ENCODE measurements around the gene CIDEB.
A peak's percentile ranks its signal among the peaks of the same experiment; 100 is the strongest.

The CIDEB gene

GRCh38 chr14:24325041-24325530 is 17.3 kb upstream of the CIDEB start:
- H3K36me3 Mint-ChIP-seq (ENCODE audit: low read depth), result no peaks in the 10 kb centered on the region
- peaks cover 20% of the 10 kb centered on the region for H3K4me1 Mint-ChIP-seq (ENCODE audit: low read depth)
- no peak overlapping the region for H3K4me3 Mint-ChIP-seq
- no peaks in the 10 kb centered on the region for H3K9me3 Mint-ChIP-seq
- peaks cover 11% of the 10 kb centered on the region for H3K27me3 Mint-ChIP-seq (ENCODE audit: low read depth)
- no peak overlapping the region for H3K27ac Mint-ChIP-seq

GRCh38 chr14:24324024-24324423 is 16.2 kb upstream of the CIDEB start:
- H3K9me3 Mint-ChIP-seq, result no peaks in the 10 kb centered on the region
- peaks cover 12% of the 10 kb centered on the region for H3K4me1 Mint-ChIP-seq (ENCODE audit: low read depth)
- no peak overlapping the region for H3K27ac Mint-ChIP-seq
- H3K4me3 Mint-ChIP-seq, result no peak overlapping the region
- peaks cover 14% of the 10 kb centered on the region for H3K27me3 Mint-ChIP-seq (ENCODE audit: low read depth)
- no peaks in the 10 kb centered on the region for H3K36me3 Mint-ChIP-seq (ENCODE audit: low read depth)

- Mint-ChIP-seq H3K36me3 (ENCODE audit: low read depth) (no peaks in the 10 kb centered on the region), H3K9me3 (no peaks in the 10 kb centered on the region), H3K4me1 (ENCODE audit: low read depth) (peaks cover 7% of the 10 kb centered on the region), H3K27ac (no peak overlapping the region), H3K27me3 (ENCODE audit: low read depth) (peaks cover 14% of the 10 kb centered on the region), H3K4me3 (no peak overlapping the region)
Observed at GRCh38 chr14:24323341-24323740, 15.6 kb upstream of the CIDEB start.

GRCh38 chr14:24322672-24323071 is 14.9 kb upstream of the CIDEB start:
- no peak overlapping the region for H3K4me3 Mint-ChIP-seq
- H3K9me3 Mint-ChIP-seq, result no peaks in the 10 kb centered on the region
- H3K27me3 Mint-ChIP-seq (ENCODE audit: low read depth), result peaks cover 14% of the 10 kb centered on the region
- no peaks in the 10 kb centered on the region for H3K36me3 Mint-ChIP-seq (ENCODE audit: low read depth)
- H3K27ac Mint-ChIP-seq, result no peak overlapping the region
- H3K4me1 Mint-ChIP-seq (ENCODE audit: low read depth), result peaks cover 8% of the 10 kb centered on the region

GRCh38 chr14:24321212-24321975 is 13.6 kb upstream of the CIDEB start:
- Mint-ChIP-seq H3K4me3 (no peak overlapping the region), H3K9me3 (no peaks in the 10 kb centered on the region), H3K36me3 (ENCODE audit: low read depth) (peaks cover 2% of the 10 kb centered on the region), H3K27ac (peak overlapping the region; percentile 1), H3K27me3 (ENCODE audit: low read depth) (peaks cover 14% of the 10 kb centered on the region), H3K4me1 (ENCODE audit: low read depth) (peaks cover 8% of the 10 kb centered on the region)

GRCh38 chr14:24317141-24317928 is 9.6 kb upstream of the CIDEB start:
- Mint-ChIP-seq H3K36me3 (ENCODE audit: low read depth) (peaks cover 11% of the 10 kb centered on the region), H3K4me1 (ENCODE audit: low read depth) (peaks cover 41% of the 10 kb centered on the region), H3K27ac (no peak overlapping the region)

GRCh38 chr14:24316597-24316950 is 8.8 kb upstream of the CIDEB start:
- Mint-ChIP-seq H3K4me1 (ENCODE audit: low read depth) (peaks cover 48% of the 10 kb centered on the region), H3K36me3 (ENCODE audit: low read depth) (peaks cover 18% of the 10 kb centered on the region), H3K27ac (no peak overlapping the region), H3K27me3 (ENCODE audit: low read depth) (peaks cover 11% of the 10 kb centered on the region), H3K4me3 (no peak overlapping the region), H3K9me3 (no peaks in the 10 kb centered on the region)

More at GRCh38 chr14:24317141-24317928, 9.6 kb upstream of the CIDEB start:
- no peaks in the 10 kb centered on the region for H3K9me3 Mint-ChIP-seq
- peak overlapping the region; percentile 11 for H3K4me3 Mint-ChIP-seq
- peaks cover 11% of the 10 kb centered on the region for H3K27me3 Mint-ChIP-seq (ENCODE audit: low read depth)

- Mint-ChIP-seq H3K27me3 (ENCODE audit: low read depth) (peaks cover 11% of the 10 kb centered on the region), H3K36me3 (ENCODE audit: low read depth) (peaks cover 18% of the 10 kb centered on the region), H3K27ac (peak overlapping the region; percentile 65), H3K9me3 (no peaks in the 10 kb centered on the region), H3K4me3 (peak overlapping the region; percentile 39), H3K4me1 (ENCODE audit: low read depth) (peaks cover 48% of the 10 kb centered on the region)
Observed at GRCh38 chr14:24315807-24316596, 8.2 kb upstream of the CIDEB start.

GRCh38 chr14:24315243-24315806 is 7.5 kb upstream of the CIDEB start:
- H3K27me3 Mint-ChIP-seq (ENCODE audit: low read depth), result peaks cover 10% of the 10 kb centered on the region
- peaks cover 18% of the 10 kb centered on the region for H3K36me3 Mint-ChIP-seq (ENCODE audit: low read depth)
- H3K4me1 Mint-ChIP-seq (ENCODE audit: low read depth), result peaks cover 49% of the 10 kb centered on the region
- H3K4me3 Mint-ChIP-seq, result peak overlapping the region; percentile 39
- no peaks in the 10 kb centered on the region for H3K9me3 Mint-ChIP-seq
- peak overlapping the region; percentile 22 for H3K27ac Mint-ChIP-seq

- Mint-ChIP-seq H3K4me3 (peak overlapping the region; percentile 76), H3K27me3 (ENCODE audit: low read depth) (peaks cover 5% of the 10 kb centered on the region), H3K9me3 (no peaks in the 10 kb centered on the region), H3K36me3 (ENCODE audit: low read depth) (peaks cover 23% of the 10 kb centered on the region), H3K4me1 (ENCODE audit: low read depth) (peaks cover 54% of the 10 kb centered on the region), H3K27ac (peak overlapping the region; percentile 92)
Observed at GRCh38 chr14:24314377-24315193, 6.8 kb upstream of the CIDEB start.

GRCh38 chr14:24313913-24314312 is 6.1 kb upstream of the CIDEB start:
- no peaks in the 10 kb centered on the region for H3K9me3 Mint-ChIP-seq
- peaks cover 61% of the 10 kb centered on the region for H3K4me1 Mint-ChIP-seq (ENCODE audit: low read depth)
- peak overlapping the region; percentile 79 for H3K4me3 Mint-ChIP-seq
- H3K27ac Mint-ChIP-seq, result peak overlapping the region; percentile 92
- H3K36me3 Mint-ChIP-seq (ENCODE audit: low read depth), result peaks cover 29% of the 10 kb centered on the region
- H3K27me3 Mint-ChIP-seq (ENCODE audit: low read depth), result no peaks in the 10 kb centered on the region

- H3K9me3 Mint-ChIP-seq, result no peaks in the 10 kb centered on the region
- peaks cover 67% of the 10 kb centered on the region for H3K4me1 Mint-ChIP-seq (ENCODE audit: low read depth)
- peaks cover 34% of the 10 kb centered on the region for H3K36me3 Mint-ChIP-seq (ENCODE audit: low read depth)
- peak overlapping the region; percentile 79 for H3K4me3 Mint-ChIP-seq
- H3K27ac Mint-ChIP-seq, result peak overlapping the region; percentile 92
- H3K27me3 Mint-ChIP-seq (ENCODE audit: low read depth), result no peaks in the 10 kb centered on the region
Observed at GRCh38 chr14:24312736-24313507, 5.1 kb upstream of the CIDEB start.

Measured in T-helper 1 cell treated with Interleukin-12 subunit alpha and Interleukin-12 subunit beta and Interleukin-4 antibody, amounts not matched to agents 30 μg/mL and 1 μg/mL, for 36 hours (primary cell).